Glomerular visceral epithelial cell (primary cell): ENCODE data around the gene TPD52L2.
"Not testable (repeated sequence)": the region's sequence is repeated elsewhere in the genome, so short reads cannot be mapped to it uniquely, and the experiment has no call there.

Experiments used
- DNase-seq: peaks from one replicate; pipeline ENCODE4 v3.0.0-alpha.2; 2016; ENCODE audit errors: extremely low spot score

The TPD52L2 gene

GRCh38 chr20:63895202-63895951 is 30.3 kb downstream of the TPD52L2 start:
- no peak for DNase-seq

GRCh38 chr20:63895952-63896263 is 30.8 kb downstream of the TPD52L2 start:
- peak; percentile 21 for DNase-seq

- DNase-seq, result peak; percentile 83
These were observed 31.4 kb downstream of the TPD52L2 start for GRCh38 chr20:63896264-63897105.

GRCh38 chr20:63897978-63898561 is 33.0 kb downstream of the TPD52L2 start:
- DNase-seq, result no peak

DNA sequence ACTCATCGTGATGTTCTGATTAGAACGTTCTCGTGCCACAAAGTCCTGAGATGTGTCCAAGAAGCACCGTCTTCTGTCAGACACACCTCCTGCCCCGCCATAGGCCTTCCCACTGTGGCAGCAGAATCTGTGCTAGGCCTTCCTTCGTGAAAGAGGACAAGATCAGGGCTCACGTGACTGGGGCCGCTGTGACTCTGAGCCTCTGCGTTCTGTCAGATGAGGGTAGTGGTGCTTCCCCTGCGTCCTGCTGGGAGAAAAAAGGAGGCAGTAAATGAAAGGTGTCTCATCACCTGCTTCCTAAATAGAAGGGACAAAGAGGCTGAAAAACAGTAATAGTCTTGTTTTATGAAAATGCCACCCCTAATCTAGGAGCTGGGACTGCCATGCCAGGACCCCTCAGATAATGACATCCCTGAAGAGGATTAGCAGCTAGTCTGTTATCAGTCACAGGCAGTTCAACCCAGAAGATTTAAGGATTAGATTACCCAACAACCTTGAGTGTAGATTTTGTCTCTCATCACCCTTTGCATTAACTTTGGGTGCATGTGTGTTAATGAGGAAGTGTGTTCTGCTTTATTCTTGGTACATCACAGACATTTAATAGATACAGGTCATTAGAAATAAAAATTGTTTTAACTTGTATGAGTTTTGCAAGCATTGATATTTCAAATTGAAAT is 34.0 kb downstream of the TPD52L2 start:
- no peak for DNase-seq

GRCh38 chr20:63900413-63900812 is 35.3 kb downstream of the TPD52L2 start:
- no peak for DNase-seq

DNA sequence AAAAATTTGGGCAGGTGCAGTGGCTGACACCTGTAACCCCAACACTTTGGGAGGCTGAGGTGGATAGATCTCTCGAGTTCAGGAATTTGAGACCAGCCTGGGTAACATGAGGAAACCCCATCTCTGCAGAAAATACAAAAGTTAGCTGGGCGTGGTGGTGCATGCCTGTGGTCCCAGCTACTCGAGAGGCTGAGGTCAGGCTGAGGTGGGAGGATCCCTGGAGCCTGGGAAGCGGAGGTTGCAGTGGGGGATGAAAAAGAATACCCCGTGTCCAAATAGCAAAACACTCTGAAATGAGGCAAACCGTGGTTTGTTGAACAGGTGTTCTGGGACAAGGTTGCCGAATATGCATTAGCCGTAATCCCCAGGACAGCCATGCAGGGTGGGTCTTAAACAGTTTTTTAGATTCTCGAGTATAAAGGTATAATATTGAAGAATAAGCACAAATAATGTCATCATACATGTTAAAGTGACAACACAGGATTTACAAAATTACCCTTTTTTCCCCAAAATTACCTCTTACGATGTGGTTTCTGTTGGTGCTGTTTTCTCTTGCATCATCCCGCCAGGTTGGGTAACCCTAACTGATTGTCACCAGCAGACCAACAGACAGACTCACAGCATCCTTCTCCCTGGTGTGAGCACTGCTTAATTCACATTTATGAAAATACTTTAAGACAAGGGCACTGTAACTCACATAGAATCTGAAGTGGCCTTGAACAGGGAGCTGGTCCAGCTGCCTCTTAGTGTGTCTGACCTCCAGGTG is 38.9 kb downstream of the TPD52L2 start:
- DNase-seq, result no peak

- no peak for DNase-seq
These were observed 43.1 kb downstream of the TPD52L2 start for GRCh38 chr20:63908008-63908682.

GRCh38 chr20:63911176-63911575 is 46.1 kb downstream of the TPD52L2 start:
- peak; percentile 30 for DNase-seq

DNA sequence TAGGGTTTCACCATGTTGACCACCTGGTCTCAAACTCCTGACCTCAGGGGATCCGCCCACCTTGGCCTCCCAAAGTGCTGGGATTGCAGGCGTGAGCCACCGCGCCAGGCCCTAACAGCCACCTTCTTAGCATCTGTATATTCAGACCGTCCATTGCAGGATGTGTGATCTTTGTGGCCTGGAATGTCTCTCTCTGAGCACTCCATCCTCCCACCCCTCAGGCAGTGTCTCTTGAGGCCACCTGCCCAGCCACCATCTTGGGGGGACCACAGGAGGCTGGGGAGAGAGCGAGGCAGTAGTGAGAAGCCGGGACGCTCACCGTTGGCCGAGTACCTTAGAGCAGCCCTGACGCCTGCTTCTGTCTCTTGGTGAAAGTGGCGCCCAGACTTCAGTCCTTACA is 48.7 kb downstream of the TPD52L2 start:
- DNase-seq, result no peak

DNA sequence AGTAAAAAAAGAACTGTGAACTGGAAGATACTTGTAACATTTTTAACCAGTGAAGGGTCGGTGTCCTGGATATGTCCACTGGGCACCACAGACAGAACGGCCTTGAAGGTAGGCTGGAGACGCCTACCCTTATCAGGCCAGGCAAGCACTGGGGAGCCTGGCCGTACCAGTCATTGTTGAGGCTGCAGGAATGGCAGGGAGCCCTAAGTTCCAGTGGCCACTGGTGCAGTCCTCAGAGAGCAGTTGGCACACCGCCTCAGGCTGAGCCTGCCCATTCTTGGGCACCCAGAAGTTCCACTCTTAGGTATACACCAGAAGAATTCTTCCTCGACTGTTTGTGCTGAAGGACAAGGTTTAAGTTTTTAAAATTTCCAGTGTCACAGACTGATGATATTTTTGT is 50.4 kb downstream of the TPD52L2 start:
- DNase-seq, result no peak

GRCh38 chr20:63916371-63916939 is 51.4 kb downstream of the TPD52L2 start:
- not testable (repeated sequence) for DNase-seq

GRCh38 chr20:63917811-63918210 is 52.7 kb downstream of the TPD52L2 start:
- no peak for DNase-seq

- DNase-seq, result no peak
These were observed 54.1 kb downstream of the TPD52L2 start for GRCh38 chr20:63919130-63919529.

- DNase-seq, result no peak
These were observed 55.2 kb downstream of the TPD52L2 start for GRCh38 chr20:63920226-63920625.

DNA sequence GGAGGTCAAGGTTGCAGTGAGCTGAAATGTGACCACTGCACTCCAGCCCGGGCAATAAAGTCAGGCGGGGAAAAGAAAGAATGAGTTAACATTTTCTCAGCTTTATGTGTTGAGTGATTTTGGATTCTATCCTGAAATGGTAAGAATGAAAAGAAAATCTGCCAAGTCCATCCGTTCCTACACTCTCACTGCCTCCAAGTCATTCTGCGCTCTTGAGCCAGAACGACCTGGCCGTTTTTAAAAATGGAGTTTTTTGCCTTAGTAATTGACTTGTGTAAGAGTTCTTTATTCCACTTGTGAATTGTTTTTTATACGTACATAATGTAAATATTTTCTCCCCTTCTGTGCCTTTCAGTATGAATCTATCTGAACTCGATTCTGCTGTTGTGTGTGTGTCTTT is 58.6 kb downstream of the TPD52L2 start:
- DNase-seq, result no peak

- DNase-seq, result no peak
These were observed 59.2 kb downstream of the TPD52L2 start for GRCh38 chr20:63924241-63924640.

- DNase-seq, result no peak
These were observed 61.2 kb downstream of the TPD52L2 start for GRCh38 chr20:63926298-63926697.

DNA sequence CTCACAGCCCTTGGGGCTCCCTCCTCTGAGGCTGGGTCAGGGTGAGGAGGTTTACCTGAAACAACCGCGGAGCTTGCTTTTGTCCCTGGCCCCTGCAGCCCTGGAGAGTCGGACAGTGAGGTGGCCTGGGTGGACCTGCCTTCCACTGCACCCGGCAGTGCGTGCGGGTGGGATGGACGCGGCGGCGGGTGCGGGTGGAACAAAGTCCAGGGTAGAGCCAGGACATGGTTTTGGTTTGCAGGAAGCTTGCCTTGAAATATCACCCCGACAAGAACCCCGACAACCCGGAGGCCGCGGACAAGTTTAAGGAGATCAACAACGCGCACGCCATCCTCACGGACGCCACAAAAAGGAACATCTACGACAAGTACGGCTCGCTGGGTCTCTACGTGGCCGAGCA is 64.0 kb downstream of the TPD52L2 start:
- no peak for DNase-seq

DNA sequence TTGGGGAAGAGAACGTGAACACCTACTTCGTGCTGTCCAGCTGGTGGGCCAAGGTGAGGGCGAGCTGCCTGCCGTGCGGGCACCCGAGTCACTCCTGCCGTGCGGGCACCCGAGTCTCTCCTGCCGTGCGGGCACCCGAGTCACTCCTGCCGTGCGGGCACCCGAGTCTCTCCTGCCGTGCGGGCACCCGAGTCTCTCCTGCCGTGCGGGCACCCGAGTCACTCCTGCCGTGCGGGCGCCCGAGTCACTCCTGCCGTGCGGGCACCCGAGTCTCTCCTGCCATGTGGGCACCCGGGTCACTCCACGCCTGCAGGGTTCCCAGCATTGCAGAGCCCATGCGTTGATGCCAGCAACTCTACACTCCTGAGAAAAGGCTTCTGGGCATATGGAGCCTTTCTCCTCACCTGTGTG is 64.4 kb downstream of the TPD52L2 start:
- DNase-seq, result not testable (repeated sequence)
